Fibroblast of the conjunctiva (primary cell): ENCODE data around the gene LRRC8C.

Experiments
- DNase-seq: peaks from one replicate; pipeline ENCODE4 v3.0.0-alpha.2; 2010; ENCODE audit warnings: low read depth

The LRRC8C gene

GRCh38 chr1:89733748-89734147 lies 100.8 kb downstream of the LRRC8C start:
- no peak for DNase-seq

DNA sequence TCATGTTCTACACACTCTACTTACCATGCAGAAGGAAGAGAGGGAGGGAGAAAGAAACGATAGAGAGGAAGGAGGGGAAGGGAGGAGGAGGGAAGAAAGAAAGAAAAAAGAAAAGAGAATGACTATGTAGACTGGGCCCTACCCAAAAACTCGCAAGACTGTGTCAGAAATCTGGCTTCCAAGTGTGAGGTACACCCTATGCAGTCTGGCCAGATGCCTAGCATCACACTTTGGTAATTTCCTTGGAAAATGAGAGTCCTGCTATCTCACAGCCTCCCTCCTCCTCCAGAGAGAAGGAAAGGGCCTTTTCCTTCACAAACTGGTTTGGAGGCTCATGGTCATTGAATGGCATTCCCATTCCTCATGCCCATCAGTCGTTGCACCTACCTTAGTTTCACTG lies 101.5 kb downstream of the LRRC8C start:
- DNase-seq = no peak

- no peak for DNase-seq
Observed at GRCh38 chr1:89735479-89735878, 102.6 kb downstream of the LRRC8C start.

DNA sequence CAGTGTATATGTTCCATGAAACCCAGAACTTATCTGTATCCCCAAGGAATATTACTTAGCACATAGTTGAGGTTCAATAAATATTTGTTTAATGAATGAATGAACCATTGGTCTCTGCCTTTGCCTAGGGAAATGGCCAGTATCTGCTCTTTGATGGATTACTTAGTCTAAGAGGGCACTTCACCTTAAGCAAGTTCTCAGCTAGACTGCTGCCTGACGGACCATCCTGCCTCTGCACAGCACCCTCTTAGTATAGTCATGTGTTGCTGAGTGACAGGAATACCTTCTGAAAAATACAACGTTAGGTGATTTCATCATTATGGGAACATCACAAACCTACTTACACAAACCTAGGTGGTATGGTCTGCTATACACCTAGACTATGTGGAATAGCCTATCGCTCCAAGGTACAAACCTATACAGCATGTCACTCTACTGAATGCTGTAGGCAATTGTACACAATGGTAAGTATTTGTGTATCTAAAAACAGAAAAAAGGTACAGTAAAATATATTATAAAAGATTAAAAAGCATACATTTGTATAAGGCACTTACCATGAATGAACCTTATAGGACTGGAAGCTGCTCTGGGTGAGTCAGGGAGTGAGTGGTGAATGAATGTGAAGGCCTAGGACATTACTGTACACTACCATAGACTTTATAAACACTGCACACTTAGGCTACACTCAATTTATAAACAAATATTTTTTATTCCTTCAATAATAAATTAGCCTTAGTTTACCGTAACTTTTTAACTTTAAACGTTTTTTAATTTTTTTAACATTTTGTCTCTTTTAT lies 104.2 kb downstream of the LRRC8C start:
- no peak for DNase-seq

DNA sequence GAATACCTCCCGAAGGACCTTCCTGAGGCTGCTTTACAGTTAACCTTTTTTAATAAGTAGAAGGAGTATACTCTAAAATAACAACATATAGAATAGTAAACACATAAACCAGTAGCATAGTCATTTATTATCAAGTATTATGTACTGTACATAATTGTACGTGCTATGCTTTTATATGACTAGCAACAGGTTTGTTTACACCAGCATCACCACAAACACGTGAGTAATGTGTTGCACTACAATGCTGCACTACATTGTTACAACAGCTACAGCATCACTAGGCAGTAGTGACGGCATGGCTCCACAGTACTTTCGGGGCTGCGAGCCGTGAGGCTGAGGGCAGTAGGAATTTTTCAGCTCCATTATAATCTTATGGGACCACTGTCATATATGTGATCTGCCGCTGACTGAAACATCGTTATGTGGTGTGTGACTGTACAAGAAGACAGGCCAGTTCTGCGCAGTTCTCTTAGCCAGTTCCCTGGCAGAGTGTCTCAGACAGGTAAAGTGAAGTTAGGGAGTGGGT lies 105.1 kb downstream of the LRRC8C start:
- DNase-seq = no peak

DNA sequence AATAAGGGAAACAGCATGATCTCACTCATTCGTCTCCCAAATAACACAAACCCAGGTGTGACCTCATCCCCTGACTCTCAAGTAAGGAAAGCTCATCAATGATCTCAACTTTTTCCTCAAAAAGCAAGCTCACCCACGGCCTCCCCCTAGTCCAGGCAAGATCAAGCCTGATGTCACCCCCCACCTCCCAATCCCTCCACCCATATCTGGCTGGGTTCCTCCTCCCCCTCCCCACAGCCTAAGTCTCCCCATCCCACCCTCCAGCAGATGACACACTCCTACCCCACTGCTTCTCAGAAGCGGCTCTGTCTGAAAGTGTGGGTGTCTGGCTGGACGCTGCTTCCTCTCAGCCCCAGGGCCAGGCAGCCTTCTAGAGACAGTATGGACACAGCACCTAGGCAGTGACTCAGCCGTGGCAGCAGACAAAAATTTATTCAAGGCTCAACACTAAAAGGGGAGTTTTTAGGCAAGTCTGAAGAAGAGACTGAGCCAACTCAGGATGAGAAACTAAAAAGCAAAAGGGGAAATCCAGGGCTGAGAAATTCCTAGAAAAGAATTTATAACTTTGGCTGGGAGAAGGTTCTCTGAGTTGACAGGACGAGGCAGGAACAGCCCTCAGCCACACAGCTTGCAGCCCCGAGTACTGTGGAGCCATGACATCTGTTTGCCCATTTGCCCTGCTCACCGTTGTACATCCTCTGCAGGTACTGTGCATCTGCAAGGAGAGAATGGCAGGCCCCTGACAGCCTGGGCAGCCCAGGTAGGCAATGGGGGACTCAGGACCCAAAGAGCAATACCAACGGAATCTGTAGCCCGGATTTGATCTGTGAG lies 106.3 kb downstream of the LRRC8C start:
- DNase-seq = no peak

GRCh38 chr1:89739844-89740216 lies 106.9 kb downstream of the LRRC8C start:
- DNase-seq = no peak

- no peak for DNase-seq
Observed at GRCh38 chr1:89743788-89744187, 110.9 kb downstream of the LRRC8C start.

- no peak for DNase-seq
Observed at GRCh38 chr1:89746424-89747149, 113.7 kb downstream of the LRRC8C start.

- no peak for DNase-seq
Observed at GRCh38 chr1:89753761-89754160, 120.8 kb downstream of the LRRC8C start.

DNA sequence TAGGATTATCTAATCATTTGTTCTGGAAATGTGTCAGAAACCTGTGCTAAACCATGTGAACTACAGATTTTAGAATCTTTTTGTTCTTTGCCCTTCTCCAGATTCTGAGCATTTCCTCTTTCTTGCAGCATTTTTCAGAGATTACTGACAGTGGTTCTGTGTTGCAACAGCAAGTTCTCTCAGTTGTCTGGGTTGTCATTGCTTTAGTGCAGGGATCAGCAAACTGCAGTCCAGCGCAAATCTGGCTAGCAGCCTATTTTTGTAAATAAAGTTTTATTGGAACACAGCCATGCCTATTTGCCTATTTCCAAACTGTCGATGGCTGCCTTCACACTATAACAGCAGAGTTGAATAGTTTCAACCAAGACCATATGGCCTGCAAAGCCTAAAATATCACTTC lies 121.6 kb downstream of the LRRC8C start:
- peak; percentile 63 for DNase-seq

GRCh38 chr1:89755591-89755990 lies 122.7 kb downstream of the LRRC8C start:
- no peak for DNase-seq

GRCh38 chr1:89757532-89757931 lies 124.6 kb downstream of the LRRC8C start:
- no peak for DNase-seq

GRCh38 chr1:89758156-89758555 lies 125.2 kb downstream of the LRRC8C start:
- no peak for DNase-seq

GRCh38 chr1:89759036-89759435 lies 126.1 kb downstream of the LRRC8C start:
- no peak for DNase-seq

GRCh38 chr1:89760496-89760895 lies 127.6 kb downstream of the LRRC8C start:
- DNase-seq = no peak

DNA sequence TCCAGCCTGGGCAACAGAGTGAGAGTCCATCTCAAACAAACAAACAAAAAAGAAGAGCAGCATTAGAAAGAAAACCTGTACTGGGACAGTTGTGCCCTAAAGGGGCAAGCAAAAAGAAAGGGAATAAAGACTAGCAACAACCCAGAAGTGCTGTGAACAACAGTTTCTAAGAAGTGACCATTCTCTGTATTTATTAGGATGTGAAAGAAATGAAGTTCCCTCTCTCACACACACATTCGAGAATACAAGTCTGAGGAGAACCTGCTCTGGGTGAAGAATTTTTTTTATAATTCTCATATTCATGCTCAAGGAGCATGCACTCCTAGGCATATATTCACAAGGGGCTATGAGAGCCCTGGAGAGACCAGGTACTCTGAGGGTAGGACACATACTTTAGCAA lies 128.4 kb downstream of the LRRC8C start:
- DNase-seq = no peak

- DNase-seq = no peak
Observed at GRCh38 chr1:89761901-89762300, 129.0 kb downstream of the LRRC8C start.

GRCh38 chr1:89762386-89762778 lies 129.5 kb downstream of the LRRC8C start:
- no peak for DNase-seq

DNA sequence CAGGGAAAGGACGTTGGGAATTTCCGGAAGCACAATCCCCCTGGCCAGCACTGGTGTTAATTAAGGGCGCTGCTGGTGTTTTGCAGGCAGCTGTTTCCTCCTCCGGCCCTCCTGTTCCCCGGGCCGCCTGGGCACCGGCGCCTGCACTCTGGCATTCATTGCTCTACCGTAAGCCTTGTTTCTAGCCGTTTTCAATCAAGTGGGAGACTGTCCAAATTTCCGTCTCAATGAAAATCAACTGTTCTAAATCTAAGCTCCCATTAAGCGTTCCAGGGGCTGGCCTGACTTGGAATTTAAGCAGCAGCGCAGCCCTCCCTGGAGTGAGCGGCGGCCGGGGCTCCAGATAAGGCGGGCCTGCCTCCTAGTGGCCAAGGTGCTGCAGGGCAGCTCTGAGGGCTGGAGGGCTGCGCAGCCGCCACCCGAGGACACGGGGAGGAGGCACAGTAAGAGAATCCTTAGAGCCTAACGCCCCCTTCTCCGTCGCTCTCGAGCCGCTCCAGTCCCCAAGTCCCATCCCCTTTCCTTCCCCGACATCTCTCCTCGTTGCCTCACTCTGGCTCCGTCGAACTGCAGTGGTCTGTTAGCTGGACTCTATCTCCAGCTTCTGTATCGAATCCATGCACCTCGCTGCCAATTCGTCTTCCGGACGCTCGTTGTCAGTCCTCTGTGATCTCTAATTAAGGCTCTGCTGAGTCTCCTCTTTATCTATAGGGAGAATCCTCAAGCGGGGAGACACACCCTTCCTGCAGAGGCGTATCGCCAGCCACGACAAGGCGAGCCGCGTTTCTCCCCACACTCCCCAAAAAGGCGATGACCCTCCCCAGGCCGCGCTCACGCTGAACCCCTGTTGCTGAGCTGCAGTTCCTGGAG lies 130.1 kb downstream of the LRRC8C start:
- DNase-seq = peak; percentile 73

- no peak for DNase-seq
Observed at GRCh38 chr1:89763649-89763986, 130.7 kb downstream of the LRRC8C start.

DNA sequence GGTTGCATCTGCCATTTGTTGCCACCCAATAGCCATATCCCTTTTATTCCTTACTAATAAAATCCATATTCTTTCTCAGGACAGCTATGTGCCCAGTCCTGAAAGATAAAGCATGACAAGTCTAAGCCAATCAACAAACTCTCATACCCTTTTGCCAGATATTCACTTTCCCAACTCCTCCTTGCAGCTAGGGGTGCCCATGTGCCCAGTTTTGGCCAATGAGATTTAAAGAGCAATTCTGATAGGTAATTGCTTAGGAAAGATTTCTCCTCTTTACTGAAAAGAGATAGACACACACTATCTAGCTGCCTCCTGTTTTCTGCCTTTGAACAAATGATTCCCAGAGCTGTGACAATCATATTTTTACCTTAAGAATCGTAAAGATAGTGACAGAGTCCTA lies 132.9 kb downstream of the LRRC8C start:
- DNase-seq = no peak
